ENCODE measurements around the gene APBB1IP. TPM values are rescaled to one million over a fixed set of nuclear protein-coding genes. Genes with fewer than 3 reads are reported as not detected.

The APBB1IP gene
- total RNA-seq, 1 experiment from 2014 or later = not detected

DNA sequence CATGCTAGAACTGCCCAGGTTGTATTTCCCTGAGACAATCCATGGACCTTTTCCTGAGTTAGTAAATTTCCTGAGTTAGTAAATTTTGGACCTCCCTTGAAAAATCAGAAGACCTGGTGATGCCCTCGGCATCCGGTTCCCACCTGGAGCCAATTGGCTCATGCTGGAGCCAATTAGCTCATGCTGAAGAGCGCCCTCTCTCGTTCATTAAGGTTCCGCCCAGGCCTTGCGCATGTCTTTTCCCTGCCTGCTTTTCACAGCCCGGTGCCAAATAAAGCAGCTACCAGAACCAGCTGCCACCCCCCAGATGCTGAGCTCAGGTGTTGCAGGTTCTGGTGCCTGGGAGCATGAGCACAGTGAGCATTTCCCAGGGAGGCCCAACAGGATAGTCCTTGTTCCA is 96.2 kb downstream of the APBB1IP start:
- no peak overlapping the region for H3K56ac ChIP-seq (ENCODE audit: insufficient read length, low read depth, low read length)
- H2BK15ac ChIP-seq (ENCODE audit: low read depth, low read length) = no peak overlapping the region
- Mint-ChIP-seq H3K4me1 (peaks cover 0 to 3% of the 10 kb centered on the region in 2 experiments; a peak in 1 of 4 replicates), H3K27me3 (ENCODE audit: low read depth) (no peaks in the 10 kb centered on the region), H3K27ac (no peak overlapping the region), H3K4me3 (no peak overlapping the region), H3K36me3 (ENCODE audit: insufficient read depth in 1 of 3, low read depth in 3 of 3) (no peaks in the 10 kb centered on the region), H3K9me3 (no peaks in the 10 kb centered on the region)
- no peak overlapping the region for H3K18ac ChIP-seq (ENCODE audit: insufficient read length, low read depth, low read length)
- no peak overlapping the region for H2AK5ac ChIP-seq (ENCODE audit: insufficient read length, low read length)
- no peak overlapping the region for H2BK120ac ChIP-seq (ENCODE audit: low read depth, low read length, poor library complexity, severe bottlenecking)
- H4K91ac ChIP-seq (ENCODE audit: insufficient read length, low read depth, low read length) = no peak overlapping the region
- no peaks in the 10 kb centered on the region for H4K20me1 ChIP-seq (ENCODE audit: control insufficient read depth, insufficient read depth, insufficient read length)
- H3K79me2 ChIP-seq (ENCODE audit: insufficient read depth, low read length) = no peaks in the 10 kb centered on the region
- no peak overlapping the region for H2AFZ ChIP-seq (ENCODE audit: low read length)
- H2BK20ac ChIP-seq (ENCODE audit: low read depth, low read length, poor library complexity, severe bottlenecking) = no peak overlapping the region
- H2BK12ac ChIP-seq (ENCODE audit: insufficient read length, low read depth, low read length) = no peak overlapping the region
- H3K27me3 ChIP-seq (ENCODE audit: insufficient read depth, low read length) = no peaks in the 10 kb centered on the region
- H3K4me2 ChIP-seq (ENCODE audit: insufficient read depth, insufficient read length, low read length) = no peak overlapping the region
- H4K8ac ChIP-seq (replicated peaks; ENCODE audit: insufficient read length, low read depth, low read length) = no peak overlapping the region
- H3K27ac ChIP-seq (ENCODE audit: insufficient read length, low read depth, low read length) = no peak overlapping the region
- no peak overlapping the region for H3K4ac ChIP-seq (ENCODE audit: low read depth, low read length)
- no peak overlapping the region for H3K23ac ChIP-seq (ENCODE audit: insufficient read length, low read depth, low read length)
- H2BK5ac ChIP-seq (ENCODE audit: insufficient read length, low read length) = no peak overlapping the region
- H4K5ac ChIP-seq (ENCODE audit: insufficient read length, low read depth, low read length) = no peak overlapping the region
- no peaks in the 10 kb centered on the region for H3K9me3 ChIP-seq (ENCODE audit: control insufficient read depth, low read depth, low read length)
- H3K23me2 ChIP-seq (ENCODE audit: insufficient read length, low read depth, low read length, poor library complexity, severe bottlenecking) = no peaks in the 10 kb centered on the region
- TF ChIP-seq CTCF (conservative IDR thresholded peaks at IDR 0.05) = peak; percentile 75
- H3T11ph ChIP-seq (ENCODE audit: low read length) = no peak overlapping the region
- no peak overlapping the region for H3K9ac ChIP-seq (ENCODE audit: extremely low read depth, insufficient read length, low read length)
- no peaks in the 10 kb centered on the region for H3K79me1 ChIP-seq (ENCODE audit: insufficient read depth, low read depth, low read length, poor library complexity, severe bottlenecking)
- DNase-seq = peak; percentile 83
- no peak overlapping the region; the same call in 1 of the 2 replicates for H3K14ac ChIP-seq (ENCODE audit: insufficient read depth, low read length)
- H3K4me1 ChIP-seq (ENCODE audit: insufficient read depth, low read length) = no peaks in the 10 kb centered on the region; the same call in 1 of the 2 replicates
- no CpG with 5 or more reads among the region's 7 CpGs for WGBS (ENCODE audit: extremely low coverage, insufficient read length, low lambda C conversion rate)

All from H9 (cell line).